Inflammatory macrophage treated with lipopolysaccharide for 4 hours (primary cell): Measurements from ENCODE around the gene TH.

ENCODE experiments used
- DNase-seq: peaks from one replicate; pipeline ENCODE4 v3.0.0-alpha.2; 2020

The TH gene

GRCh38 chr11:2208691-2209369 is 37.2 kb upstream of the TH start:
- DNase-seq: no peak

GRCh38 chr11:2207773-2208621 is 36.4 kb upstream of the TH start:
- DNase-seq: no peak

GRCh38 chr11:2207212-2207611 is 35.6 kb upstream of the TH start:
- no peak for DNase-seq

GRCh38 chr11:2205981-2206690 is 34.5 kb upstream of the TH start:
- DNase-seq: no peak

DNA sequence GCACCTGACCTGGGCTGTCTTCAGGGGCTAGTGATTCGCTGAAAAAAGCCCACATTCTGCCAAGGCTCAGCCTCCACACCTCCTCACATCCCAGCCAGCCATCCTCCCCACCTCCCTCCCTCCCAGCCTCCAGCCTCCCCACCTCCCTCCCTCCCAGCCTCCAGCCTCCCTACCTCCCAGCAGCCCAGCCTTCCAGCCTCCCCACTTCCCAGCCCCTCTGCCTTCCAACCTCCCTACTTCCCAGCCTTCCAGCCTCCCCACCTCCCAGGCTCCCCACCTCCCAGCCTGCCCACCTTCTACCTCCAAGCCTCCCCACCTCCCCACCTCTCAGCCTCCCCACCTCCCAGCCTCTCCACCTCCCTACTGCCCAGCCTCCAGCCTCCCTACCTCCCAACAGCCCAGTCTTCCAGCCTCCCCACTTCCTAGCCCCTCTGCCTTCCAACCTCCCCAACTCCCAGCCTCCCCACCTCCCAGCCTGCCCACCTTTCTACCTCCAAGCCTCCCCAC is 33.7 kb upstream of the TH start:
- DNase-seq: no peak

DNA sequence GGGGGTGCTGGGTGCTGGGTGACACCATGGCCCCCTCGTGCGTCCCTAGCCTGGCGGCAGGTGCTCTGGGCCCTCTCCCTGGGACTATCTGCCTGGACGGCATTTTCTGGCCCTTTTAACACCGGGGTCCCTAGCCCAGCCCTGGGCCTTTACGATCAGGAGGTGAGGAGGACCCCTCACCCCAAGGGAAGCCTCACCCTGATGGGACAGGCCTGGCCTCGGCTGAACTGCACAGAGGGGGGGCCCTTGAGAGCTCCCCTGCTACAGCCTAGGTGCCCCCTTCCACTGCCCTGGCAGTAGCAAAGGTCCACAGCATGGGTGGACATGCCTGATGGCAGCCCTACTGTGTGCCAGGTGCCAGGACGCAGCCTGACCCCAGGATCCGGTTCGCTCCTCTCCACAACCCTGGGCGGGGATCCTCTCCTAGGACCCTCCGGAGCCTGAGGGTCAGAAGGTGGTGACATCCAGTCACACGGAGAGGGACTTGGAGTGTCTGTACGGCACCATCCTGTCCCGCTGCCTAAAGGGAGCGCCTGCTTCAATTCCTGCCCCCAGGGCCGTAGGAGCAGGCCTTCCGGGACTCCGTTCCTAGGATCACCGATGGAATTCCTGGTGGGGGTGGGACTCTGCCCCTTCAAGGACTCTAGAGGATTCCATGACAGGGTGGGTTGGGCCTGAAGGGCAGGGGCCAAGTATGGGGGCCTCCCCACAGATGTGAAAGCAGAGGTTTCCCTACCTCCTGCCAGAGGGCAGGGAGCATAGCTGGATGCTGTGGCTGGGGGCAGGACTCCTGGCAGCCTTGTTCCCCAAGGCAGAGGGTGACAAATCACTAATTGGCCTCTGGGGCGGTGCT is 33.0 kb upstream of the TH start:
- DNase-seq: no peak

DNA sequence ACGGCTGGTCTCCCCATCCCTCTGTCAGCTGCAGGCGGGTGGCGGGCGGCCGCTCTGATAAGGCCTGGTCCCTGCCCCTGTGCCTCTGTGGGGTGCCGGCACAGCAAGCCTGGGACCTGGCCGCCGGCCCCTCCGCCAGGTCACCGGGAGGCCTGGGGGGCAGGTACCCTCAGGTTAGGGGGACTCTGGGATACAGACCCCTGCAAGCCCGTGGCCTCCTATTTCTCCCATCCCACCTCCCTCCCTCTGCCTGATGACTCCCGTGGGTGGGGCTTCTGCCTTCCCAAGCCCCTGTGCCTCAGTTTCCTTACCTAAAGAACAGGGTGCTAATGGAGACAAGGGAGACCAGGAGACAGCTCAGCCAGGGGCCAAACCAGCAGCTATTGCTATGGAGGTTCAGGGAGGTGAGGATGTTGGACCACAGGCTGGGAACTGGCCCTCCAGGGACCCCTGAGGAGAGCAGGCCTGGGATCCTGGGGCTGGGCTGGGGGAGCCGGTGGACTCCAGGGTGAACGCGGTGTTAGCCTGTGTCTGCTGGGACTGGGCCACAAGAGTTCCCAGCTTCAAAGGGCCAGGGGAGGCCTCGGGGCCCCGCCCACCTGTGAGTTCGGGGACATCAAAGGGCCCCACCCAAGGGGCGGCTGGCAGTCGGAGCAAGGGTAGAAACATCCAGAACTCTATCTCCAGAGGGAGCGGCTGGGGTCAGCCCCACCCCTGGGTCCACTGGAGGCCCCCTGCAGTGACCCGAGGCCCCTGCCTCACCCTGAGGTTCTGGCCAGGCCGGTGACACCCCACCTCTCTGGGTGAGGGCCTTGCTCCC is 32.0 kb upstream of the TH start:
- no peak for DNase-seq

DNA sequence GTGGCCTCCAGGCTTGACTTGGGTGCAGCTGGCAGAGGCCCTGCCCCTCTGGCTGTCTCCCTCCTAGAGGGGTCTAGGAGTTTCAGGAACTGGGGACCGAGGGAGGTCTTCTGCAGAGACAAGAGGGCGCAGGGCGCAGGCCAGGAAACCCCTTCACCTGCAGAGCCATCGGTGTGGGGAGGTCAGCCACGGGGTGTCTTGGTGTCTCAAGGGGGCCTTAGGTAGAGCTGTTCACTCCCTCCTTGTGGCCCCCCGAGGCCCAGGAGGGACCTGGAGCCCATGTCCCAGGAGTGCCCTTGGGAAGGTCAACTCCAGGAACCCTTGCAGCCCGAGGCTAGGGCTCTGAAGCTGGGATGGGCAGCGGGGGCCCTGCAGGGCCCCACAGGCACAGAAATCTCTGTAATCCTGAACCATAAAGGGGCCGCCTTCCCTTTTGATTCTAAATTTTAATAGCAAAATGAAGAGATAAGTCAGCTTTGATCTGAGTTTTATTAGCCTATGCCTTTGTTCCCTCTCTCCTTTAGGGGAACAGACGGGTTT is 31.4 kb upstream of the TH start:
- DNase-seq: no peak

DNA sequence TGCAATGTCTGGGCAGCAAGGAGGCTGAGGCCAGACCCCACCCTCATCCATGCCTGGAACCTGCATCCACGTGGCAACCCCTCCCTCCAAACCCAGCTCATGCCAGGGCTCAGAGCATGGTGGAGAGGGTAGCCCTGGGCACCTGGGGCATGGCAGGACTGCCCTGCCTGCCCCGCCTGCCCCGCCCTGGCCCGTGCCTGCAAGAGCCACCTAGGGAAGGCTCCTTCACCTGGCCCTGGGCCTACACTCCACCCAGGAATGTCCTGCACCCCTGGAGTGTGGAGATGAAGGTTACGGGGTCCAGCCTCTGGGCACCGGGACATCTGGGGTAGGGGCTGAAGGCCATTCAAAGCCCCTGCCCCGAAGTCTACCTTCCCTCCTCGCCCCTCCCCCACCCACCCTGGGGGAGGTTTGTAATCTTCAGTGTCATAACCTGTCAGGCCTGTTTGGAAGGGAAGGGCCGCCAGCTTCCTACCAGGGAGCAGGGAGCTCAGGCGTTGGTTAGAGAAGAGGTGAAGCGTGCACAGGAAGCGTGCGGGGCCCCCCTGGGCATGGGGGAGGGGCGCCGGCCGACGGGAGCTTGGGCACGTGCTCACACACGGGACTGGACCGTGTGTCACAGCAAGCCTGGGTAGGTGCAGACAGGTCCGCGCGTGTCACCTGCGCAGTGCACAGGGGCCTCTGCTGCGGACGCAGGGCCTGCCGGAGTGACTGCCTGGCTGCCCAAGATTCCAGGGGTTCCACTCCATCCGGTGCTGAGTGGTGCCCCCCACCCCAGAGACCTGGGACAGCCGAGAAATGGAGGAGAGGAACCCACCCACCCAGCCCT is 30.7 kb upstream of the TH start:
- DNase-seq: no peak

- DNase-seq: no peak
These were observed 29.9 kb upstream of the TH start for GRCh38 chr11:2201542-2201941.

DNA sequence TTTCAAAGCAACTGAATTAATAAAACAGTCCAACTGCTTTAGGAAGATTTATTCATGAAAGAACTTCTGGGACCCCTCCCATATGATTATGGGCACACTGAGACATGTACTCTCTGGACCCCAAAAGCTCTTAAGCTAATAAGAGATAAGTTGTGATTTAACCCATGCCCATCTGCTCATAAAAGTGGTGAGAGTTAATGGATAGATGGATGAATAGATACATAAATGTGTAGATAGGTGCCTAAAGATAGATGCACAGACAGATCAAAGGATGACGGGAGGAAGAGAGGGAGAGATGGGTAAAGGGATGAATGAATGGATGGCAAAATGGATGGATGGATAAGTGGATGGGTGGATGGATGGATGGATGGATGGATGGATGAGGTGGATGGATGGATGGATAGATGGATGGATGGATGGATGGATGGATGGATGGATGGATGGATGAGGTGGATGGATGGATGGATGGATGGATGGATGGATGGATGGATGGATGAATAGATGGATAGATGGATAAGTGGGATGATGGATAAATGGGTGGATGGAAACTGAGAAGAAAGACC is 29.4 kb upstream of the TH start:
- no peak for DNase-seq

DNA sequence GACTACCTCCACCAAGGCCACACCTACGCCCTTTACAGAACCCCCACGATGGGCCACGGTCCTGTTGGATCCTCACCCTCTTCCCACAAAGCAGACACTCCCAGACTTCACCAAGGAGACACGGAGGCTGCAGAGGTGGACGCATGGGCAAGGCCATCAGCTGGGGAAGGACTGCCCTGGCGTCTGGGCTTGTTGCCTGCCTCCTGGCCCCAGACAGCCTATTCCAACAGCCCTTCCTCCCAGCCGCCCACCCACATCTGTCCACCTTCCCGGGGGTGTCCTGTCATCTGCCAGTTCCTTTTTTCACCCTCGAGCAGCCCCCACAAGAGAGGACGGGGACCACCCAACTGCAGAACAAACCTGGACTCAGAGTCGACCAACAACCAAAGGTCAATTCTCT is 28.9 kb upstream of the TH start:
- no peak for DNase-seq

DNA sequence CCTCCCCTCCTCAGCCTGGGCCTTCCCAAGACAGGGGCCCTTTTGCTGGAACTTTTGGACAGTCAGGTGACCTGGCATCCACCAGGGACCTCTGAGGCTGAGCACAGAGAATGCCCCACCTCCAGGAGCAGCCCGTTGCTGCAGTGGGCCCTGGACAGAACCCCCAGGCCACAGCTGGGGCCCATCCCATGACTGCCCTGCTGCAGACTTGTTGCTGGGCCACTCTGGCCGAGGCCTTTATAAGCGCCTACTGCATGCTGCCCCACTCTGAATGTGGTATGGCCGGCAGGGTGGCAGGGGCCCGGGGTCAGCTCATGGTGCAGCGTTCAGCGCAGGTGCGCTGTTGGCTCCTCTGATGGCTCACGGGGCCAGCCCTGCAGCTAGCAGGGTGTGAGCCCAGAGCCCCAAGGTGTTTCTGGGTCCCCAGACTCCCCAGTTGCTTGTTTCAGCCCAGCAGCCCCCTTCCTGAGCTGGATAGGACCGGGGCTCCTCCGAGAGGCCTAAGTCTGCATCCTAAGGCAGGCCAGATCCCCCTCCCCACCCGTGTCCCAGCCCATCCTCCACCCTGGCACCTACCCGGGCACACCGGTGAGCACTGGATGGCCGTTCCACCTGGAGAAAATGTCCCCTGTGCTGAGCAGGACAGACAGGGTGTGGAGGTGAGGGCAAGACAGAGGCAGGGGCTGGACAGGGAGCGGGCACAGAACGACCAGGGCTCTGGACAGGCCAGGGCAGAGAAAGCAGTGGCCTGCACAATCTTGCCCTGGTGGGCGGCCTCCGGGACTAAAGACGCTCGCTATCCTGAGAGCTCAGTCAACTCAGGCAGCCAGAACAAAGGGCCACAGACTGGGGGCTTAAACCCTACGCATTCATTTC is 28.1 kb upstream of the TH start:
- no peak for DNase-seq

DNA sequence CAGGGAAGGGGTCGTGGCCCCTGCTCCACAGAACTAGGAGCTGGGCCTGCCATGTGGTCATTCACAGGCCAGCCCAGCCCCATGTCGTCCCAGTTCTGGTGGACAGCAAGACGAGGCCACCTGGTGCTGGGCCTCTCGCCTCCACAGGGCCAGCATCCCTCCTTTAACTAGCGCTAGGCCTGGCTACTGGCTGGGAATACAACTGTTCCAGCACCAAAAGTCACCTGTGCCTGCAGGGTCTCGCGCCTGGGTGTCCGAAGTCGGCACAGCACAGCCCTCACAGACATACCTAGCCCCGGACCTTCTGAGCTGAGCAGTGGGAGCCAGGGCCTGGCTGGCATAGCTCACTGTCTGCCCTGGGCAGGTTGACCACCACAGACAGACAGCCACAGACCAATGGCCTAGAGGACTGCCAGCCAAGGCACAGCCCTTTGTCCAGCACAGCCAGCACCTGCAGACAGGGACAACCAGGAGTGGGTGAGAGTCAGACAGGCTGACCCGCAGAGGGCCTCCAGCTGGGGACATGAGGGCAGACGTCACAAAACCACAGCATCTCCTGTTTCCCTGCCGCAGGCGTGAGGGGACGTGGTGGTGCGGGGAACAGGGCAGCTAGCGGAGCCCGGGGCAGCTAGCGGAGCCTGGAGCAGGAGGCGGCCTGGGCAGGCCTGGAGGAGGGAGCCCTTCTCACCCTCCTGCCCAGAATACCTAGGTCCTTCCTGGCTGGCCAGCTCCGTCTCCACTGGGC is 27.2 kb upstream of the TH start:
- DNase-seq: no peak

DNA sequence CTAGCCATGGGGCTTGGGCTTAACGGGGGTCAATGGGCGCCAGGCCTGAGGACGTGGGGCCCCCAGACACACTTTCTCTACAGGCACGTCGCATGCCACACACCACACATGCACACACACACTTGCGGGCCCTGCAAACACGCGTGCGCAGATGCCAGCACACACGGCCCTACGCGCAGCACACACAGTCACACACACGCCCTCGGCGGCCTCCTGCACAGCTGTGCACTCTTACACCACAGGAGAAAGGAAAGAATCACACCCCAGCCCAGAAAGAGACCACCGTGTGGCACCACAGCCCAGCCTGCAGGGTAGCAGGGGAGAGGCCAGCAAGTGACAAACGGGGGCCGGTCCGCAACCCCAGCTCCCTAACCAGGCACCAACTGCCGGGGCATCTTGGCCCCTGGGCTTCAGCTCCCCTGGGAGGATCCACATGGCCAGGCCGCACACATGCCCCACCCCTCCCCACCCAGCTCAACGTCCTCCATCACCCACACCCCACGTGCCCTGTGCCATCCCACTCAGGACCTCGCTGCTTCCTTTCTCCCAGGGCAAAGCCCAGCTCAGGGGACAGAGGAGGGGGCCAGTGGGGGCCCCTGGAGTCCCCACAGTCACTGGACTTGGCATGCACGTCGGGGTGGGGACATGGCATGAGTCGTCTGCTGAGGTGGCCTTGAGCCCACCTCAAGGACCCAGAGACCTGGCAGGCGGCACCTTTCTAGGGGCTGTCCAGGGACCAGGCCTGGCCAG is 26.3 kb upstream of the TH start:
- no peak for DNase-seq

GRCh38 chr11:2196970-2197770 is 25.6 kb upstream of the TH start:
- peak; percentile 71 for DNase-seq

GRCh38 chr11:2195756-2196088 is 24.1 kb upstream of the TH start:
- no peak for DNase-seq
